NCI-H2029 (cell line): ENCODE measurements around the gene ZNF750.

Experiments used
- DNase-seq: peaks from one replicate; lab custom pipeline; 2025; lab: John Stamatoyannopoulos, UW

Gene ZNF750

DNA sequence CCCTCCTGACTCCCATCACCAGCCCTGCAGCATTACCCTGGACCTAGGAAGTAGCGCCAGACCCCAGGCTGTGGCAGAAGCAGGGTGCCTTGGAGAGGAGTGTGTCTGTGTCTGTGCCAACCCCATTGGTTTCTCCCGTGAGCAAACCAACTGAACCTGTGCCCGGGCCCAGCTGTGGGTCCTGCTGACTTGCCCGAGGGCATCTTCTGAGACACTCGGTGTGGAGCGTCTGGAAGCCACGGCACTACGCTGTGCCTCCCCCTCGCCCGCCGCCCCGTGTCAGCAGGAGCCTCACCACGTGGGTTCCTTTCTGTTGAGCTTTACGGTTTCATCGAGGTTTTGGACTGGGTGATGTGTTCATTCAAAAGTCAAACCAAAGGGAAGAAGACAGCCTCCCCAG lies 27.8 kb downstream of the ZNF750 start:
- no peak for DNase-seq

- no peak for DNase-seq
Measured at GRCh38 chr17:82810644-82811430, 29.0 kb downstream of the ZNF750 start.

GRCh38 chr17:82808921-82809905 lies 30.6 kb downstream of the ZNF750 start:
- peak; percentile 34 for DNase-seq

DNA sequence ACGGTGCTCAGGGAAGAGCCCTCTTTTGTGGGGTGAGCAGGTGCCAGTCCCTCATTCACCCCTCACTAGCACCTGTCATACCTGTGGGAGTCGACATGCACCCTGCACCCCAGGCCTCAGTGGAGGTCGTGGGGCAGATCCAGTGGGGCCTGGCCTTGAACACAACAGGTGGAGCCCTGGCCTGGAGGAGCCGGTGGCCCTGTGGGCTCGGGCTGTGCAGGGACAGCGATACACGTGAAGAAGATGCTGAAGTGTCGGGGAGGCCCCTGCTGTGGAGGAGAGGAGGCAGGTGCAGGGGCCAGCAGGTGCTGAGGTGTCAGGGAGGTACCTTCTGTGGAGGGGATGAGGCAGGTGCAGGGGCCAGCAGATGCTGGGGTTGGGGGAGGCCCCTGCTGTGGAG lies 31.8 kb downstream of the ZNF750 start:
- no peak for DNase-seq

DNA sequence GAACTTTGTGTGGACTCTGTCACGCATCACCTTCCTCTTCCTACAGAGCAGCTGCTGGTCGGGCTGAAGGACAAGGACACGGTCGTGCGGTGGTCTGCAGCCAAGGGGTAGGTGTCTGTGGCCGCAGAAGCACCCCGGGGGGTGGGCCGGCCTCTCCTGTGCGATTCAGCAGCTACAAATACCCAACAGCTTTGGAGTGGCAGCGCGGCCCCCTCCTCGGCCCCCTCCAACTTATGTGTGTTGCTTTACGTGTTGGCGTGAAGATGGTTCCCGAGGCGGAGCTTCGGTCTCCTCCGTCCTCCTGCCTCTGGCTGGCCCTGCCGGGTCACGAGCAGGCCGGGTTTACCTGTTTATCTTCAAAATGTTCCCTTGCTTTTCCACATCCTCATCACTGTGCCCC lies 32.3 kb downstream of the ZNF750 start:
- DNase-seq: no peak

DNA sequence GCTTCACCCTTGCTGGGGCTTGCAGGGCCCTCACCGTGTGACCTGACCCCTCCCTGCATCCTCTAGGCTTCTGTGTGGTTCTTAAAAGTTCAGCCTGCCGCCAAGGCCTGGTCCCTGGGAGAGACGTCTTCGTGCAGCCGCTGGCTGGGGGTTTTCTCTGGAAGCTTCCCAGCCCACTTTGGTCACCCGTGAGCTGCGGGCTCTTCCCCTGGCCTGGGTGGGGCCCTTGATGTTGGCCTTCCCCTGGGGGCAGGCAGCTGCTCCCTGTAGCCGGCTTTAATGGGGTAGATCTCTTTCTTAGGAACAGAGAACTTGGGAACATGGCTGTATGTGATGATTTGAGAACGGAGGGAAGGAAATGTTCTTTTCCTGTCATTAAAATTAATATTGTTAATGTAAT lies 32.7 kb downstream of the ZNF750 start:
- no peak for DNase-seq

- DNase-seq: no peak
Measured at GRCh38 chr17:82806645-82807044, 33.2 kb downstream of the ZNF750 start.

DNA sequence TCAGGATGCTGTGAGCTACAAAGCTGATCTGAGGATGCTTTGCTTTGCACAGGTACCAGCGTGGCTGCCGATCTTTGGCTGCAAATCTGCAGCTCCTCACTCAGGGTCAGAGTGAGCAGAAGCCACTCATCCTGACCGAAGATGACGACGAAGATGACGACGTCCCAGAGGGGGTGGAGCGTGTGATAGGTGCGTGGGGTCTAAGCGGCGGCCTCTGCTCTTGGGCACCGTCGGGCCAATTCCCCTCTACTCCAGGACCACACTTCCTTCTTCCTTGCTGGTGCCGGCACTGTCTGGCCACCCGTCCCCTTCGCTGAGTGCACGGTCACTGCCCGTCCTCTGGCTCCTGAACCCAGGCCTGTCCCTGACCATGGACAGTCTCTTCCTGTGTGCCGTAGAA lies 34.0 kb downstream of the ZNF750 start:
- no peak for DNase-seq

- no peak for DNase-seq
Measured at GRCh38 chr17:82805254-82805653, 34.6 kb downstream of the ZNF750 start.

- peak; percentile 26 for DNase-seq
Measured at GRCh38 chr17:82804442-82805191, 35.2 kb downstream of the ZNF750 start.

DNA sequence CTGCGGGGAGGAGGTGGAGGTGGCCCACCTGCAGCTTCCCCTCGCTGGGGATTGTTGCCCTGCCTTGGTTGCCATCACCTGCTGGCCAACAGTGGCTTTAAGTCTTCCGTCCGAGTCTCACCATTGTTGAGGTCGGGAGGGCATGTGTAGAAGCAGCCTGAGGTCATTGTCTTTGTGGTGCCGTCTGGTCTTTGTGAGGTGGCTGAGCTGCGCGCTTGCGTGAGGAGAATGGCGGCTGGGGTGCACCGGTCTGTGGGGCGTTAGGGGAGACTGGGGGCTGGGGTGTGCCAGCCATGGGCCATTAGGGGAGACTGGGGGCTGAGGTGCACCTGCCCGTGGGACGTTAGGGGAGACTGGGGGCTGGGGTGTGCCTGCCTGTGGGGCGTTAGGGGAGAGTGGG lies 36.2 kb downstream of the ZNF750 start:
- DNase-seq: no peak

DNA sequence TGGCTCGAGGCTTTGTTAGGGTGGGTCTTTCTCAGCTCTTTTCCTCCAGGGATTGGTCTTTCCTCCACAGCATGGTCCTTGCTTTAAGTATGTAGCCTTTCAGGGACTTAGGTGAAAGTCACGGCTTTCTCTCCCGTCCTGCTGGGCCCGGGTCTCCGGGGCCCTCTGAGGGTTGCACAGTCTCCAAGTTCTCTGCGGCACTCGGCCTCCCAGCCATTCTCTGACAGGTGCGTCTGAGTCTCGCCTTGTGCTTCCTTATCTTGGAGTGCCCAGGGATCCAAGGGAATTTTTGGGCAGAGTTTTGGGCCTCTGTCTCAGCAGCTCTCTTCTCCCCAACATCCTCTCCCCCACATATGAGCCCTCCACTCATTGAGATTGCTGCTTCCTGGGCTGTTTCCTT lies 36.6 kb downstream of the ZNF750 start:
- no peak for DNase-seq

- no peak for DNase-seq
Measured at GRCh38 chr17:82802075-82802780, 37.6 kb downstream of the ZNF750 start.

DNA sequence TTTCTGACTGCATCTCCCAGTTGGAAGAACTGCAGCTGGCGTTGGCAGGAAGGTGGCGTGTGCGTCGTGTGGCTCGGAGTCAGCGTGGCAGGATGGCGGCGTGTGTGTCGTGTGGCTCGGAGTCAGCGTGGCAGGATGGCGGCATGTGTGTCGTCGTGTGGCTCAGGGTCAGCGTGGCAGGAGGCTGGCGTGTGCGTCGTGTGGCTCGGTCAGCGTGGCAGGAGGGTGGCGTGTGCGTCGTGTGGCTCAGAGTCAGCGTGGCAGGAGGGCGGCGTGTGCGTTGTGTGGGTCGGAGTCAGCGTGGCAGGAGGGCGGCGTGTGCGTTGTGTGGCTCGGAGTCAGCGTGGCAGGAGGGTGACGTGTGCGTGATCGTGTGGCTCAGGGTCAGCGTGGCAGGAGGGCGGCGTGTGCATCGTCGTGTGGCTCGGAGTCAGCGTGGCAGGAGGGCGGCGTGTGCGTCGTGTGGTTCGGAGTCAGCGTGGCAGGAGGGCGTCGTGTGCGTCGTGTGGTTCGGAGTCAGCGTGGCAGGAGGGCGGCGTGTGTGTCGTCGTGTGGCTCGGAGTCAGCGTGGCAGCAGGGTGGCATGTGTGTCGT lies 38.3 kb downstream of the ZNF750 start:
- DNase-seq: no peak

DNA sequence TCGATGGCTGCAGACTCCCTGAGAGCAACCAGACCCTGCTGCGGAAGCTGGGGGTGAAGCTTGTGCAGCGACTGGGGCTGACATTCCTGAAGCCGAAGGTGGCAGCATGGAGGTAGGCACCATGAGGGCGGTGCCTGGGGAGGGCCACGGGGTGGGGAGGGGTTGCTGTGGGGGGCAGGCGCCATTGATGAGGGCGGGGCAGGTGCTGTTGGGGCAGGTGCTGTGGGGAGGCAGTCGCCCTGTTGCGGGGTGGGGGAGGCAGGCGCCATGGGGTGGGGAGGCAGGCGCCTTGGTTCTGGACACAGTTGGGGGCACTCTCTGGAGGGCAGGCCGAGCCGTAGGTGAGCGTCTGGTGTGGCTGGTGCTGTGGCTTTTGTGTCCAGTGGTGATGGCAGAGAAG lies 38.9 kb downstream of the ZNF750 start:
- DNase-seq: no peak

- no peak for DNase-seq
Measured at GRCh38 chr17:82799591-82799990, 40.2 kb downstream of the ZNF750 start.

DNA sequence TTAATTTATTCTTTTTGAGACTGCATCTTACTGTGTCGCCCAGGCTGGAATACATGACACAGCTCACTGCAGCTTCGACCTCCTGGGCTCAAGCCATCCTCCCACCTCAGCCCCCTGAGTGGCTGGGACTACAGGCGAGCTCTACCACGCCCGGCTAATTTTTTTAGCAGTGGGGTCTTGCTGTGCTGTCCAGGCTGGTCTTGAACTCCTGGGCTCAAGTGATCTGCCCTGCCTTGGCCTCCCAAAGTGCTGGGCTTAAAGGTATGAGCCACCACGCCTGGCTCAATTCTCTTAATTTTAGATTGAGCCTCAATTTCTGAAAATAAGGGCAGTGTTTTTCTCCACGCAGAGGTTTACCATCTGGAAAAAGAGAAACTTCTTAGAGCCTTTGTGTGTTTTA lies 41.1 kb downstream of the ZNF750 start:
- no peak for DNase-seq

GRCh38 chr17:82797061-82797460 lies 42.8 kb downstream of the ZNF750 start:
- DNase-seq: no peak

- peak; percentile 30 for DNase-seq
Measured at GRCh38 chr17:82795615-82796014, 44.2 kb downstream of the ZNF750 start.

GRCh38 chr17:82794781-82795482 lies 44.9 kb downstream of the ZNF750 start:
- no peak for DNase-seq
